IMR-90 (cell line): ENCODE measurements around the gene DUSP16. TPM values are rescaled to one million over a fixed set of nuclear protein-coding genes. Genes with fewer than 3 reads are reported as not detected.

Experiments
- polyA plus RNA-seq, 3 experiments: library from polyadenylated mRNA; depleted of rRNA; stranded (reverse); fragments of >200 nt; gene quantifications; 2 replicates each; pipeline ENCODE4 v1.2.3, GENCODE V29; 2012; ENCODE audit warnings: low replicate concordance in 1 of 3
- total RNA-seq: library from RNA; depleted of rRNA; stranded (reverse); fragments of >200 nt; gene quantifications from 2 replicates; pipeline ENCODE4 v1.2.3, GENCODE V29; 2012; rRNA removed

The DUSP16 gene
- total and polyA plus RNA-seq, 2 of the 4 experiments (the other 2 are of a cell fraction) = 4.7 to 10.0 TPM

Other genes starting within 250 kb of the DUSP16 start
- 1.1 TPM in 2 replicates for gene MANSC1, start 212.6 kb downstream of the DUSP16 start, total RNA-seq
- gene MANSC1, start 212.6 kb downstream of the DUSP16 start, polyA plus RNA-seq (2012; rRNA removed) = 1.9 and 2.2 TPM in 2 replicates
- 14.7 and 18.3 TPM in 2 replicates for gene BORCS5, start 205.8 kb downstream of the DUSP16 start, total RNA-seq
- 12.2 and 14.4 TPM in 2 replicates for gene BORCS5, start 205.8 kb downstream of the DUSP16 start, polyA plus RNA-seq (2012; rRNA removed)
- 19.0 and 32.5 TPM in 2 replicates for gene CREBL2, start 49.0 kb upstream of the DUSP16 start, total RNA-seq
- gene CREBL2, start 49.0 kb upstream of the DUSP16 start, polyA plus RNA-seq (2012; rRNA removed) = 10.4 and 11.5 TPM in 2 replicates
- 0.28 and 0.36 TPM in 2 replicates for gene GPR19, start 133.3 kb upstream of the DUSP16 start, total RNA-seq
- gene GPR19, start 133.3 kb upstream of the DUSP16 start, polyA plus RNA-seq (2012; rRNA removed) = 0.12 and 0.17 TPM in 2 replicates
- 17.4 and 28.1 TPM in 2 replicates for gene CDKN1B, start 154.5 kb upstream of the DUSP16 start, total RNA-seq
- gene CDKN1B, start 154.5 kb upstream of the DUSP16 start, polyA plus RNA-seq (2012; rRNA removed) = 7.9 and 13.9 TPM in 2 replicates
- 4.2 and 4.5 TPM in 2 replicates for gene APOLD1, start 222.8 kb upstream of the DUSP16 start, total RNA-seq
- gene APOLD1, start 222.8 kb upstream of the DUSP16 start, polyA plus RNA-seq (2012; rRNA removed) = 2.3 and 2.4 TPM in 2 replicates